Activated CD4-positive, alpha-beta memory T cell treated with anti-CD3 and anti-CD28 coated beads for 36 hours (primary cell): ENCODE results near the gene COX4I2. TPM values are rescaled to one million over a fixed set of nuclear protein-coding genes. Genes with fewer than 3 reads are reported as not detected.

Experiments
- CTCF ChIA-PET: fragments of 350-600 bp; sonication (Branson Sonifier 250); formaldehyde crosslinking; loops from one replicate; lab custom pipeline; 2021; ENCODE audit warnings: antibody characterized with exemption, inconsistent platforms; lab: Charles Lee
- POLR2A ChIA-PET: fragments of 350-600 bp; sonication (Branson Sonifier 250); formaldehyde crosslinking; loops from one replicate; lab custom pipeline; 2021; ENCODE audit warnings: antibody characterized with exemption; lab: Charles Lee
- DNase-seq: peaks from one replicate; pipeline ENCODE4 v3.0.0-alpha.2; 2020
- H3K27ac Mint-ChIP-seq: one replicate; pipeline ENCODE4 v1.8.0; 2021; ENCODE audit warnings: mixed read lengths
- H3K27me3 Mint-ChIP-seq: one replicate; pipeline ENCODE4 v1.8.0; 2021; ENCODE audit warnings: mixed read lengths
- H3K36me3 Mint-ChIP-seq: one replicate; pipeline ENCODE4 v1.8.0; 2021; ENCODE audit warnings: mixed read lengths
- H3K4me1 Mint-ChIP-seq: one replicate; pipeline ENCODE4 v1.8.0; 2021; ENCODE audit warnings: low read depth, mixed read lengths
- H3K4me3 Mint-ChIP-seq: one replicate; pipeline ENCODE4 v1.8.0; 2021; ENCODE audit warnings: mild to moderate bottlenecking, mixed read lengths
- H3K9me3 Mint-ChIP-seq: one replicate; pipeline ENCODE4 v1.8.0; 2021; ENCODE audit warnings: mixed read lengths
- intact Hi-C: fragments of 100-400 bp; cut with micrococcal nuclease; formaldehyde crosslinking; loops from one replicate; pipeline ENCODE4 v1.15.1; 2023
- total RNA-seq, 2 experiments: library from RNA; stranded (reverse); gene quantifications; one replicate each; pipeline ENCODE4 v1.2.3, GENCODE V29; 2021

COX4I2 gene
- total RNA-seq, 2 experiments from 2014 or later = not detected

- no peaks in the 10 kb centered on the region for H3K9me3 Mint-ChIP-seq
- ChIA-PET POLR2A (no interaction called here), CTCF (interaction anchor here (0.8 to 1.5 kb wide), 4 partner anchors 17 to 44 kb away, joined by 3 to 11 read pairs (median 6); partner anchors contain the start of gene BCL2L1)
- no peaks in the 10 kb centered on the region for H3K27me3 Mint-ChIP-seq
- peaks cover 50% of the 10 kb centered on the region for H3K36me3 Mint-ChIP-seq
- H3K4me3 Mint-ChIP-seq = no peak overlapping the region
- H3K27ac Mint-ChIP-seq = peak overlapping the region; percentile 84
- intact Hi-C loops = no loop called here
- DNase-seq = no peak
- peaks cover 88% of the 10 kb centered on the region for H3K4me1 Mint-ChIP-seq
These were observed 41.9 kb downstream of the COX4I2 start for GRCh38 chr20:31679357-31680285.

GRCh38 chr20:31680286-31681127 is 42.8 kb downstream of the COX4I2 start:
- DNase-seq = no peak
- Mint-ChIP-seq H3K4me3 (no peak overlapping the region), H3K27me3 (no peaks in the 10 kb centered on the region), H3K27ac (peak overlapping the region; percentile 49), H3K4me1 (peaks cover 87% of the 10 kb centered on the region), H3K36me3 (peaks cover 46% of the 10 kb centered on the region), H3K9me3 (no peaks in the 10 kb centered on the region)
- ChIA-PET CTCF (interaction anchor here (0.8 to 1.9 kb wide), 5 partner anchors 16 to 43 kb away, joined by 3 to 11 read pairs (median 7); partner anchors contain the start of gene BCL2L1), POLR2A (no interaction called here)
- intact Hi-C loops = no loop called here

DNA sequence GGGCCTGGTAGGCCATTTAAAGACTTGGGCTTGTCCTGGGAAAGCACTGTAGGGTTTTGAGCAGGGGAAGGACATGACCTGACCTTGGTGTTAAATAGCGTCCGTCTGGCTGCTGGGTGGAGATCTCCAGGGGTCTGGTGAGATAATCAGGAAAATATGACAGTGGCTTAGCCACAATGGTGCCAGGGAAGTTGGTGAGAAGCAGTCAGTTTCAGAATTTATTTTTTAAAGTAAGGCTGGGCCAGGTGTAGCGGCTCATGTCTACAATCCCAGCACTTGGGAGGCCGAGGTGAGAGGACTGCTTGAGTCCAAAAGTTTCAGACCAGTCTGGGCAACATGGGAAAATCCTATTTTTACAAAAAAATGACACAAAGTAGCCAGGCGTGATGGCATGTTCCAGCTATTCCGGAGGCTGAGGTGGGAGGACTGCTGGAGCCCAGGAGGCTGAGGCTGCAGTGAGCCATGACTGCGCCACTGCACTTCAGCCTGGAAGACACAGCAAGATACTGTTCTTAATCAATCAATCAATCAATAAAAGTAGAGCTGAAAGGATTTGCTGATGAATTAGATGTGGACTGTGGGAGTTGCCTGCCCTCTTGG is 43.5 kb downstream of the COX4I2 start:
- no peak for DNase-seq
- Mint-ChIP-seq H3K36me3 (peaks cover 49% of the 10 kb centered on the region), H3K27ac (peak overlapping the region; percentile 49), H3K9me3 (no peaks in the 10 kb centered on the region), H3K27me3 (no peaks in the 10 kb centered on the region), H3K4me3 (no peak overlapping the region), H3K4me1 (peaks cover 89% of the 10 kb centered on the region)
- ChIA-PET POLR2A (interaction anchor here (0.6 kb wide), 1 partner anchor 246 kb away, joined by 3 read pairs; no protein-coding TSS in a partner anchor), CTCF (interaction anchor here (1.9 to 4.5 kb wide), 2 partner anchors 20 to 42 kb away, joined by 9 to 34 read pairs; no protein-coding TSS in a partner anchor)
- intact Hi-C loops = no loop called here

DNA sequence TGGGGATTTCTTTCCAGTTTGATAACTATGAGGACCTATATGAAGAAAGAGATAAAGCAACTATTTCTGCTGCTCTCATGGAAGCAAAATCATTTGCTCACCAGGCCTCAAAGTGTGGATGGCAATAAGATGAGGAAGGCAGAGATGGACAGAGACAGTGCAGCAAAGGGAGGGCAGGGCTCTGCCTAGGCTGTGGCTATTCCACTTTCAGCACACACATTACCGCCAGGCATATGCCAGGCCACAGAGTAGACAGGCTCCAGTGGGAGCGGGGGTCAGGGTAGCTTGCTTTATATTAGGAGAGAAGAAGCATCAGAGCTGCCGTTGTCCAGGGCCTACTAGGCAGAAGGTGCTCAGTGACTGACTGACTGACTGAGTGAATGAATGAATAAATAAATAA is 44.1 kb downstream of the COX4I2 start:
- peaks cover 51% of the 10 kb centered on the region for H3K36me3 Mint-ChIP-seq
- peak overlapping the region; percentile 49 for H3K27ac Mint-ChIP-seq

DNA sequence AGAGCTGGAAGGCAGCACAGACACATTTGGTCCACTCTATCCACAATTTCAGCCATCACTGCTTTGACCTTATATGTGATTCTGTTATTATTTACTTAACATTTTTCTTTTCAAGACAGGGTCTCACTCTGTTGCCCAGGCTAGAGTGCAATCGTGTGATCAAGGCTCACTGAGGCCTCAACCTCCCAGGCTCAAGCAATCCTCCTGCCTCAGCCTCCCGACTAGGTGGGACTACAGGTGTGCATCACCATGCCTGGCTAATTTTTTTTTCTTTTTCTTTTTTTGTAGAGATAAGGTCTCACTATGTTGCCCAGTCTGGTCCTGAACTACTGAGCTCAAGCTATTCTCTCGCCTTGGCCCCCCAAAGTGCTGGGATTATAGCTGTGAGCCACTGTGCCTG is 44.6 kb downstream of the COX4I2 start:
- Mint-ChIP-seq H3K9me3 (no peaks in the 10 kb centered on the region), H3K4me3 (no peak overlapping the region), H3K27ac (no peak overlapping the region), H3K4me1 (peaks cover 89% of the 10 kb centered on the region), H3K36me3 (peaks cover 55% of the 10 kb centered on the region), H3K27me3 (no peaks in the 10 kb centered on the region)
- CTCF ChIA-PET = interaction anchor here (1.9 to 4.5 kb wide), 3 partner anchors 21 to 49 kb away, joined by 6 to 34 read pairs (median 9); no protein-coding TSS in a partner anchor
- intact Hi-C loops = no loop called here
- DNase-seq = no peak
- POLR2A ChIA-PET = no interaction called here

More for the DNA sequence above, 44.1 kb downstream of the COX4I2 start:
- CTCF ChIA-PET = interaction anchor here (1.9 to 4.5 kb wide), 3 partner anchors 21 to 48 kb away, joined by 6 to 34 read pairs (median 9); no protein-coding TSS in a partner anchor
- no peak for DNase-seq
- intact Hi-C loops = no loop called here
- POLR2A ChIA-PET = interaction anchor here (0.6 kb wide), 1 partner anchor 245 kb away, joined by 3 read pairs; no protein-coding TSS in a partner anchor
- no peak overlapping the region for H3K4me3 Mint-ChIP-seq
- no peaks in the 10 kb centered on the region for H3K9me3 Mint-ChIP-seq
- peaks cover 89% of the 10 kb centered on the region for H3K4me1 Mint-ChIP-seq
- no peaks in the 10 kb centered on the region for H3K27me3 Mint-ChIP-seq

GRCh38 chr20:31682927-31683326 is 45.2 kb downstream of the COX4I2 start:
- POLR2A ChIA-PET = interaction anchor here (0.6 kb wide), 1 partner anchor 14 kb away, joined by 4 read pairs; no protein-coding TSS in a partner anchor
- no peaks in the 10 kb centered on the region for H3K27me3 Mint-ChIP-seq
- CTCF ChIA-PET = interaction anchor here (1.9 to 4.5 kb wide), 3 partner anchors 22 to 49 kb away, joined by 6 to 34 read pairs (median 9); no protein-coding TSS in a partner anchor
- H3K36me3 Mint-ChIP-seq = peaks cover 55% of the 10 kb centered on the region
- intact Hi-C loops = no loop called here
- no peak for DNase-seq
- peak overlapping the region; percentile 64 for H3K27ac Mint-ChIP-seq
- H3K4me1 Mint-ChIP-seq = peaks cover 85% of the 10 kb centered on the region
- H3K9me3 Mint-ChIP-seq = no peaks in the 10 kb centered on the region
- no peak overlapping the region for H3K4me3 Mint-ChIP-seq

DNA sequence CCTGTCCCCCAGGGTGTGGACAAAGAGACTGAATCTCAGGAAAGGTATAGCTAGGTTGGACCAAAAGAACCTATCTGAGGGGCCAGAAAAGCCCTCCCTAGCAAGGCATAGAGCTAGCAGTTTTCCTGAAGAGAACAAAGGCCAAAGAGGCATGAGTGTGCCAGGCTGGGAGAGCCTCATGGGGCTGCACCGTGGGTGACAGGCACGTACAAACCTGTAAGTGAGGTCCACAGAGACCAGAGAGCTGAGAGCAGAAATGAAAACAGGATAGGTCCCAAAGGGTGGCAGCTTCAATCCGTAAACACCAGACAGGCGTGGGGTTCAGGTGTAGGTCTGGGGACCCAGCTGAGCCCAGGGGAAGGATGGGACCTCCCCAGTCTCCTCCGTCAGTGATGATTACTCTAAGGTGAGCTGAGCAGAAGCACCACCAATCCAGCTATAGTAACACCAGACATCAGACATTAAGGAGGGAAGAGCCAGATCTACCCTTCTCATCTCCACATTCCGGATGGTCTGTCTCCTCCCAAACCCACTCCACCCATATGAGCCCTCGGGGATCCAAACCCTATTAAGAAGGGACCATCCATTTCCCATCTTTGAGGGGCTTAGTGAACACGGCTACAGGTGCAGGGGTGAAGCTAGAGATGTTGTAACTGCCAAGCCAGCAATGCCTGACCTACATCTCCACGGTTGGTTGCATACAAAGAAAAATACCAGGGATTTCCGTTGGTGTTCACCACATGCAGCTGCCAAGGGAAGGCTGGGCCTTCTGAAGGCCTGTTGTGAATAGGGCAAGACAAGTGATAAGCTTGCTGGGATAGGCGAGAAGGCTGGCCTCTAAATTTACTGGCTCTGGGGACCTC is 46.7 kb downstream of the COX4I2 start:
- Mint-ChIP-seq H3K4me1 (peaks cover 77% of the 10 kb centered on the region), H3K36me3 (peaks cover 49% of the 10 kb centered on the region), H3K4me3 (no peak overlapping the region), H3K27ac (peak overlapping the region; percentile 70), H3K27me3 (no peaks in the 10 kb centered on the region), H3K9me3 (no peaks in the 10 kb centered on the region)
- DNase-seq = no peak
- ChIA-PET POLR2A (interaction anchor here (0.8 to 1.8 kb wide), 4 partner anchors 10 to 39 kb away, joined by 3 to 7 read pairs (median 4); partner anchors contain the start of gene BCL2L1), CTCF (interaction anchor here (0.5 to 4.5 kb wide), 7 partner anchors 9 to 72 kb away, joined by 3 to 34 read pairs (median 6); no protein-coding TSS in a partner anchor)
- intact Hi-C loops = no loop called here

DNA sequence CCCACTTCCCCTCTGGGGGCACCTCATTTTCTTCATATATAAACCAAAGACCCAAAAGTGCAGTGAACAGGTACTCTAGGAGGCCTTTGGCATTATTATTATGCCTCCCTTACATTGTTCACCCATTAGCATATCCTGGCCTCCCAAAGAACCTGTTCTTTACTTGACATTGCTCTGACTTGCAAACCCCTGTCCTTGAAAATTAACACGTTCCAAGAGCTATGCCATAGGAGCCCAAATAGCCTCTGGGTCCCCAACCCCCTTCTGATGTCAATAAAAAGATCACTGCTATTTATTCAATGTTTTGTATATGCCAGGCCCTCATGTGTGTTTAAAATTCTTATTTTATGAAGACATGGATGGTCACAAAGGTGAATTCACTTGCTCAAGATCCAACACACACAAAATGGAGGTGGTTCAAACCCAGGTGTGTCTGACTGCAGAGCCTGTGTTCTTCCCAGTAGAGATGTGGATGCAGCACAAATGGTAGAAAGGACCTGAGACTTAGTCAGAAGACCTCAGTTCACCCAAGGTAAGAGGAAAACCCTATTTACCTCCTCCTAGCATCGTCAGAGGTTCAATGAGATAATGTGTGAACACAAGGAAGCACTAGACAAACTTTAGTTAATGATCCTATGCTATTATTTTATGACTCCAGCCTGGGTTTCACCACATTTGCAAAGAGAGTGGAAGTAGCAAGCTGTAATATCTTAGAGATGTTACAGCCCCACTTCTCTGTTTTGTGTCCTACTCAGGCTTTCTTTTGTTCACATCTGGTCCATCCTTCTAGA is 48.3 kb downstream of the COX4I2 start:
- ChIA-PET CTCF (interaction anchor here (0.7 to 4.5 kb wide), 4 partner anchors 22 to 173 kb away, joined by 3 to 34 read pairs (median 10); no protein-coding TSS in a partner anchor), POLR2A (interaction anchor here (0.6 to 1.8 kb wide), 4 partner anchors 8 to 26 kb away, joined by 4 to 7 read pairs (median 4); no protein-coding TSS in a partner anchor)
- intact Hi-C loops = no loop called here
- Mint-ChIP-seq H3K9me3 (no peaks in the 10 kb centered on the region), H3K36me3 (peaks cover 42% of the 10 kb centered on the region), H3K27me3 (no peaks in the 10 kb centered on the region), H3K4me3 (no peak overlapping the region), H3K4me1 (peaks cover 70% of the 10 kb centered on the region), H3K27ac (peak overlapping the region; percentile 71)
- DNase-seq = no peak

DNA sequence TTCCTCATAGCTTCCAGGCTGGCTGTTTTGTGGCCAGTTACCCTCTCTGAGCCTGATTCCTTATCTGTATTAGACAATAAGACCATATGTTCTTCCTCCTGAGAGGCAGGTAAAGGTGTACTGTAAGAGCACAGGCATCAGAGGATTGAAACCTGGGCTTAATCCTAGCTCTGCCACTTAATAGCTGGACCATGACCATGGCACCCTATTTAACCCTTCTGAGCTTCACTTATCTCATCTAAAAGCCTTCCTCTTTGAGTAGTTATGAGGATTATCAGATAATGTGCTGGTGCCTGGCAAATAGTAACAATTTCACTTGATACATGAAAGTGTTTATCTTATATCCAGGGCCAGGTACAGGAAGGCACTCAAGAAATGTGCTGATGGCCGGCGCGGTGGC is 50.1 kb downstream of the COX4I2 start:
- no peak overlapping the region for H3K4me3 Mint-ChIP-seq
- ChIA-PET CTCF (interaction anchor here (0.6 kb wide), 1 partner anchor 29 kb away, joined by 3 read pairs; no protein-coding TSS in a partner anchor), POLR2A (interaction anchor here (1.0 kb wide), 1 partner anchor 34 kb away, joined by 3 read pairs; no protein-coding TSS in a partner anchor)
- intact Hi-C loops = no loop called here
- H3K36me3 Mint-ChIP-seq = peaks cover 49% of the 10 kb centered on the region
- DNase-seq = no peak
- peaks cover 72% of the 10 kb centered on the region for H3K4me1 Mint-ChIP-seq
- H3K27me3 Mint-ChIP-seq = no peaks in the 10 kb centered on the region
- H3K9me3 Mint-ChIP-seq = no peaks in the 10 kb centered on the region
- H3K27ac Mint-ChIP-seq = peak overlapping the region; percentile 42

GRCh38 chr20:31689141-31689540 is 51.4 kb downstream of the COX4I2 start:
- H3K4me3 Mint-ChIP-seq = no peak overlapping the region
- H3K4me1 Mint-ChIP-seq = peaks cover 68% of the 10 kb centered on the region
- CTCF ChIA-PET = no interaction called here
- peaks cover 44% of the 10 kb centered on the region for H3K36me3 Mint-ChIP-seq
- POLR2A ChIA-PET = no interaction called here
- no peak for DNase-seq
- no peaks in the 10 kb centered on the region for H3K9me3 Mint-ChIP-seq
- H3K27ac Mint-ChIP-seq = peak overlapping the region; percentile 30
- no peaks in the 10 kb centered on the region for H3K27me3 Mint-ChIP-seq
- intact Hi-C loops = no loop called here
